AG04450 (cell line): Measurements from ENCODE around the gene TEKT5. TPM values are rescaled to one million over a fixed set of nuclear protein-coding genes. Genes with fewer than 3 reads are reported as not detected.

Experiments
- CTCF ChIA-PET: fragments of 300-600, 350-600 bp; formaldehyde crosslinking; extraction: SDS; loops from one replicate; lab custom pipeline; 2022; ENCODE audit warnings: antibody characterized with exemption, inconsistent platforms; lab: Charles Lee
- POLR2A ChIA-PET: fragments of 350-600 bp; formaldehyde crosslinking; extraction: SDS; loops from one replicate; lab custom pipeline; 2021; ENCODE audit warnings: antibody characterized with exemption, inconsistent platforms; lab: Yijun Ruan, JAX
- DNase-seq: peaks from one replicate; pipeline ENCODE4 v3.0.0-alpha.2; 2011; ENCODE audit warnings: low read depth, low spot score
- H3K27ac ChIP-seq: one replicate; pipeline ENCODE4 v1.5.1; 2012; ENCODE audit warnings: low read depth, low read length, control low read depth
- H3K27me3 ChIP-seq: one replicate; pipeline ENCODE4 v1.6.0; 2012; ENCODE audit warnings: low read length; ENCODE audit not compliant: control insufficient read depth, insufficient read depth
- H3K4me3 ChIP-seq: 2 replicates; pipeline ENCODE4 v1.5.1; 2011; ENCODE audit warnings: mild to moderate bottlenecking, low read depth, low read length, control low read depth
- H3K9me3 ChIP-seq: 2 replicates; pipeline ENCODE4 v1.5.1; 2012; ENCODE audit warnings: low read length; ENCODE audit not compliant: control insufficient read depth, insufficient read depth
- CTCF ChIP-seq: IDR thresholded peaks from 2 replicates; pipeline ENCODE4 v1.5.1; 2011; ENCODE audit warnings: low read depth, low read length, control low read depth, inconsistent platforms
- polyA plus RNA-seq: library from polyadenylated mRNA; depleted of rRNA; stranded (reverse); fragments of >200 nt; gene quantifications from 2 replicates; pipeline ENCODE4 v1.2.3, GENCODE V29; 2011

Gene TEKT5
- polyA plus RNA-seq, 1 experiment: 0.15 TPM

DNA sequence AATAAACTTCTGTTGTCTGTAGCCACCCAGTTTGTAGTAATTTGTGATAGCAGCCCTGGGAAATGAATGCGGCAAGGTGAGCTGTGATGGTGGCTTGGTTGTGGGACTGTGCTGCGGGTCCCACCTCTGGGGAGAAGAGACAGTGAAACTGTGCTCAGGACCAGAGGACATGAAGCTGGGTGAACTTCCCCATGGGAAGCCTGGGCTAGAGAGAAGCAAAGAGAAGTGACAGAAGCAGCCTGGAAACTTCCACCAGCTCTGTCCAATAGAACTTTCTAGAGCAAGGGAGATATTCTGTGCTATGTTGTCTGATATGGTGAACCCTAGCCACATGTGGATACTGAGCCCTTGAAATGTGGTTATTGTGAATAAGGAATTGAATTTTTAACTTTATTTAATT is 62.8 kb downstream of the TEKT5 start:
- no peak for TF ChIP-seq CTCF
- POLR2A ChIA-PET: no interaction called here
- DNase-seq: no peak
- H3K9me3 ChIP-seq: no peaks in the 10 kb centered on the region; the same call in none of the 2 replicates
- H3K4me3 ChIP-seq: no peak overlapping the region
- CTCF ChIA-PET: no interaction called here
- H3K27ac ChIP-seq: no peak overlapping the region
- H3K27me3 ChIP-seq: peaks cover 15% of the 10 kb centered on the region

DNA sequence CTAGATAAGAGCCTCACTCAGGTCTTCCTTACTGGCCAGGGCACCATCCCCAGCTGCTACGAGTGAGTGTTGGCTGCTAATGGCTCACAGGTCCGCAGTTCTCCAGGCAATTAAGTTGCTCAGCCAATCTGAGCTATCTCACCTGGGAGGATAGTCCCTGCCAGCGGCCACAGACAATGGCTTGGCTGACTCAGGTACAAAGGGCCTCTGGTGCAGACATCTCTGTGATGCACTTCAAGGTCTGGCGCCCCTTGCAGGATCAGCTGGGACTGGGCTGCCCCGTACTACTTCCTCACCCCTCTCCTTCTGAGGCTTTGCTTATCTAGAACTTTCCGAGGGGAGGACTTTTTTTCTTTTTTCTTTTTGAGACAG is 65.2 kb downstream of the TEKT5 start:
- TF ChIP-seq CTCF: no peak
- no peak for DNase-seq
- ChIA-PET POLR2A (no interaction called here), CTCF (interaction anchor here (0.7 kb wide), 1 partner anchor 1770 kb away, joined by 3 read pairs; no protein-coding TSS in a partner anchor)
- no peak overlapping the region for H3K27ac ChIP-seq
- no peaks in the 10 kb centered on the region; the same call in none of the 2 replicates for H3K9me3 ChIP-seq
- peaks cover 13% of the 10 kb centered on the region for H3K27me3 ChIP-seq
- no peak overlapping the region for H3K4me3 ChIP-seq

GRCh38 chr16:10625595-10626357 is 69.0 kb downstream of the TEKT5 start:
- no peak overlapping the region for H3K4me3 ChIP-seq
- H3K27me3 ChIP-seq: peaks cover 4% of the 10 kb centered on the region
- no peak for DNase-seq
- CTCF ChIA-PET: no interaction called here
- POLR2A ChIA-PET: no interaction called here
- TF ChIP-seq CTCF: no peak
- no peaks in the 10 kb centered on the region; the same call in 1 of the 2 replicates for H3K9me3 ChIP-seq
- no peak overlapping the region for H3K27ac ChIP-seq

DNA sequence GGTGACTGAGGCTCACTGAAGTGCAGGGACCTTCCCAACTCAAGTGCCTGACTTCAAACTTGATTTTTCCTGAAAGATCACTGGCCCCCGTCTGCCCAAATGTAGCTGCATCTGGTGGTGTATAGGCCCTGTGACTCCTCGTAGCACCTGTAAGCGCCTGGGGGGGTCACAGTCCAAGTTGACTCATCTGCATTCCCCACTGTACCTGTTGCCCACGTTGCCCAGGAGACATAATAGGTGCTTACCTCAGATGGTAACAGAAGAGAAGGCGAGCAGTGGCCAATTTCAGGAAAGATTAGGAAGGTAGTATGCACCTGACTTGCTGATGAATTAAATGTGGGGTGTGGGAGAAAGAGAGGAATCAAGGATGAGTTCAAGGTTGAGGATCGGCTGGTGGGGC is 70.2 kb downstream of the TEKT5 start:
- H3K27ac ChIP-seq: no peak overlapping the region
- H3K4me3 ChIP-seq: no peak overlapping the region
- ChIA-PET POLR2A (no interaction called here), CTCF (no interaction called here)
- no peak for DNase-seq
- H3K9me3 ChIP-seq: no peaks in the 10 kb centered on the region; the same call in 1 of the 2 replicates
- TF ChIP-seq CTCF: no peak
- peaks cover 4% of the 10 kb centered on the region for H3K27me3 ChIP-seq

DNA sequence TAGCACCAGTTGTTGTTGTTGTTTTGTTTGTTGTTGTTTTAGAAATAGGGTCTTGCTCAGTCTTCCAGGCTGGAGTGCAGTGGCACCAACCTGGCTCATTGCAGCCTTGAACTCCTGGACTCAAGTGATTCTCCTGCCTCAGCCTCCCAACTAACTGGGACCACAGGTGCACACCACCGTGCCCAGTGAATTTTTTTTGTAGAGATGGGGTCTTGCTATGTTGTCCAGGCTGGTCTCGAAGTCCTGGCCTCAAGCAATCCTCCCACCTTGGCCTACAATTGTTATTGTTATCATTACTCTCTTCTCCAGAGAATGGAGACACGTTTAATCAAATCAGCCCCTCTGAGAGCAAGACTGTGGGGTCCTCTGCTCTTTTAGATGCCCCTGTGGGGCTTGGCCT is 71.7 kb downstream of the TEKT5 start:
- CTCF ChIA-PET: no interaction called here
- no peak overlapping the region for H3K27ac ChIP-seq

More for the DNA sequence above, 71.7 kb downstream of the TEKT5 start:
- POLR2A ChIA-PET: no interaction called here
- no peak for TF ChIP-seq CTCF
- no peak for DNase-seq
- Histone ChIP-seq H3K4me3 (no peak overlapping the region), H3K9me3 (no peaks in the 10 kb centered on the region; the same call in 1 of the 2 replicates), H3K27me3 (peaks cover 4% of the 10 kb centered on the region)
